PC-3 (cell line): ENCODE results near the gene ACTG2. TPM values are rescaled to one million over a fixed set of nuclear protein-coding genes. Genes with fewer than 3 reads are reported as not detected.
"Not testable (repeated sequence)": the region's sequence is repeated elsewhere in the genome, so short reads cannot be mapped to it uniquely, and the experiment has no call there.

ENCODE experiments used
- ATAC-seq: fragments of 200-7000 bp; cut with Tn5 transposase; 2 replicates; pipeline ENCODE4 v1.9.1; 2020; ENCODE audit warnings: mild to moderate bottlenecking, moderate library complexity
- BruUV-seq: library from RNA; stranded (reverse); fragments of 400-500 nt; replicated peaks from 2 replicates; lab custom pipeline; 2021; lab: Mats Ljungman, UMichigan
- CTCF ChIA-PET: fragments of 300-600 bp; sonication (Branson Sonifier 250); formaldehyde crosslinking; loops from one replicate; lab custom pipeline; 2022; ENCODE audit warnings: antibody characterized with exemption; lab: Charles Lee
- POLR2A ChIA-PET: fragments of 300-600 bp; sonication (Branson Sonifier 250); formaldehyde crosslinking; loops from one replicate; lab custom pipeline; 2022; ENCODE audit warnings: antibody characterized with exemption; ENCODE audit not compliant: unreplicated experiment; lab: Charles Lee
- DNase-seq: peaks from one replicate; pipeline ENCODE4 v3.0.0-alpha.2; 2015
- H2AFZ ChIP-seq: fragments of 300-600 bp; sonication (generic); 2 replicates; pipeline ENCODE4 v1.6.0; 2016; ENCODE audit warnings: antibody characterized with exemption, low read length
- H3F3A ChIP-seq: fragments of 300-600 bp; sonication (generic); one replicate; pipeline ENCODE4 v1.6.0; 2017; ENCODE audit warnings: antibody characterized with exemption, low read length, control low read depth, mild to moderate bottlenecking; ENCODE audit not compliant: unreplicated experiment
- H3K27ac ChIP-seq: fragments of 300-600 bp; sonication (generic); 2 replicates; pipeline ENCODE4 v1.5.1; 2016; ENCODE audit warnings: mild to moderate bottlenecking, low read length
- H3K27me3 ChIP-seq: fragments of 300-600 bp; sonication (generic); 2 replicates; pipeline ENCODE4 v1.6.1; 2016; ENCODE audit warnings: low read length, mixed read lengths
- H3K36me3 ChIP-seq: fragments of 300-600 bp; sonication (generic); 2 replicates; pipeline ENCODE4 v1.6.1; 2016; ENCODE audit warnings: low read depth, mixed run types, low read length, mixed read lengths
- H3K4me1 ChIP-seq: fragments of 300-600 bp; sonication (generic); 2 replicates; pipeline ENCODE4 v1.5.1; 2016; ENCODE audit warnings: low read length; ENCODE audit not compliant: insufficient read depth
- H3K4me2 ChIP-seq: fragments of 300-600 bp; sonication (generic); 2 replicates; pipeline ENCODE4 v1.6.0; 2016; ENCODE audit warnings: low read length
- H3K4me3 ChIP-seq: fragments of 300-600 bp; sonication (generic); 2 replicates; pipeline ENCODE4 v1.5.1; 2016; ENCODE audit warnings: mild to moderate bottlenecking, low read length, mixed read lengths
- H3K79me2 ChIP-seq: fragments of 300-600 bp; sonication (generic); 2 replicates; pipeline ENCODE4 v1.6.1; 2017; ENCODE audit warnings: low read length, mixed read lengths
- H3K9ac ChIP-seq: fragments of 300-600 bp; sonication (generic); 2 replicates; pipeline ENCODE4 v1.6.0; 2016; ENCODE audit warnings: mild to moderate bottlenecking, low read length
- H3K9me2 ChIP-seq: fragments of 300-600 bp; sonication (generic); replicated peaks from 2 replicates; pipeline ENCODE4 v1.6.1; 2016; ENCODE audit warnings: mixed run types, low read length, mixed read lengths
- H3K9me3 ChIP-seq: fragments of 300-600 bp; sonication (generic); 2 replicates; pipeline ENCODE4 v1.6.1; 2016; ENCODE audit warnings: low read length, mixed read lengths
- H4K20me1 ChIP-seq: fragments of 300-600 bp; sonication (generic); 2 replicates; pipeline ENCODE4 v1.6.1; 2016; ENCODE audit warnings: low read length, mixed read lengths
- CTCF ChIP-seq: fragments of 300-600 bp; sonication (generic); conservative IDR thresholded peaks from 2 replicates; pipeline ENCODE4 v1.5.1; 2017; ENCODE audit warnings: antibody characterized with exemption, low read depth, mild to moderate bottlenecking, low read length
- EZH2 ChIP-seq: fragments of 300-600 bp; sonication (generic); IDR thresholded peaks from one replicate; pipeline ENCODE4 v1.6.1; 2017; ENCODE audit warnings: antibody characterized with exemption, mild to moderate bottlenecking, low read length; ENCODE audit not compliant: unreplicated experiment
- EZH2phosphoT487 ChIP-seq: fragments of 300-600 bp; sonication (generic); IDR thresholded peaks from 2 replicates; pipeline ENCODE4 v1.6.1; 2018; ENCODE audit warnings: mild to moderate bottlenecking, antibody characterized with exemption, low read length, borderline replicate concordance
- intact Hi-C: fragments of 100-400 bp; cut with micrococcal nuclease; formaldehyde crosslinking; loops from 2 replicates; pipeline ENCODE4 v1.9.0; 2023
- total RNA-seq: library from RNA; depleted of rRNA; stranded (reverse); fragments of >200 nt; gene quantifications from 2 replicates; pipeline ENCODE4 v1.2.3, GENCODE V29; 2014

ACTG2 gene
- total RNA-seq, 1 experiment from 2014 or later = 3.8 TPM

GRCh38 chr2:73902284-73902683 is 9.5 kb downstream of the ACTG2 start:
- H3K27ac ChIP-seq = no peak overlapping the region
- H3K4me1 ChIP-seq = no peaks in the 10 kb centered on the region
- H3K9me3 ChIP-seq = no peaks in the 10 kb centered on the region
- ATAC-seq (no peak), DNase-seq (no peak)
- intact Hi-C loops = no loop called here
- TF ChIP-seq EZH2phosphoT487 (no peak), EZH2 (no peak), CTCF (no peak)
- no peak overlapping the region for H3K4me2 ChIP-seq
- POLR2A ChIA-PET = no interaction called here
- no peaks in the 10 kb centered on the region for H3K36me3 ChIP-seq
- H4K20me1 ChIP-seq = no peaks in the 10 kb centered on the region
- no peaks in the 10 kb centered on the region for H3K27me3 ChIP-seq
- H3K9me2 ChIP-seq = no peaks in the 10 kb centered on the region
- H3F3A ChIP-seq = no peaks in the 10 kb centered on the region
- CTCF ChIA-PET = no interaction called here
- H3K79me2 ChIP-seq = no peaks in the 10 kb centered on the region
- H2AFZ ChIP-seq = no peak overlapping the region
- BruUV-seq = no TSS peak
- no peak overlapping the region for H3K4me3 ChIP-seq
- H3K9ac ChIP-seq = no peak overlapping the region

- no TSS peak for BruUV-seq
- H3K36me3 ChIP-seq = no peaks in the 10 kb centered on the region; the same call in 1 of the 2 replicates
- no peaks in the 10 kb centered on the region for H4K20me1 ChIP-seq
- H3K4me1 ChIP-seq = no peaks in the 10 kb centered on the region
- no peak overlapping the region for H3K27ac ChIP-seq
- H3K9ac ChIP-seq = no peak overlapping the region
- H3K9me3 ChIP-seq = no peaks in the 10 kb centered on the region
- ATAC-seq (no peak), DNase-seq (no peak)
- no peak overlapping the region for H3K4me2 ChIP-seq
- H3K79me2 ChIP-seq = no peaks in the 10 kb centered on the region
- TF ChIP-seq EZH2phosphoT487 (no peak), CTCF (no peak), EZH2 (no peak)
- H3K27me3 ChIP-seq = no peaks in the 10 kb centered on the region
- H3K4me3 ChIP-seq = no peak overlapping the region
- ChIA-PET POLR2A (no interaction called here), CTCF (no interaction called here)
- H2AFZ ChIP-seq = no peak overlapping the region
- intact Hi-C loops = no loop called here
- H3F3A ChIP-seq = no peaks in the 10 kb centered on the region
- no peaks in the 10 kb centered on the region for H3K9me2 ChIP-seq
Observed at GRCh38 chr2:73903313-73903712, 10.5 kb downstream of the ACTG2 start.

- H3K27ac ChIP-seq, H3K27me3 ChIP-seq, BruUV-seq, CTCF ChIA-PET, H3F3A ChIP-seq, H3K4me1 ChIP-seq, H3K9ac ChIP-seq, H3K36me3 ChIP-seq, ATAC-seq, H2AFZ ChIP-seq, intact Hi-C loops, H3K4me2 ChIP-seq, H3K4me3 ChIP-seq, DNase-seq, POLR2A ChIA-PET, H4K20me1 ChIP-seq, H3K79me2 ChIP-seq, H3K9me3 ChIP-seq, H3K9me2 ChIP-seq: not testable (repeated sequence)
Observed at GRCh38 chr2:73903949-73904613, 11.3 kb downstream of the ACTG2 start.
